Activated T-cell treated with anti-CD3 and anti-CD28 coated beads for 24 hours (primary cell): ENCODE measurements around the gene TAPBPL.
"Not testable (repeated sequence)": the region's sequence is repeated elsewhere in the genome, so short reads cannot be mapped to it uniquely, and the experiment has no call there.

Experiments used
- DNase-seq: peaks from one replicate; pipeline ENCODE4 v3.0.0-alpha.2; 2020; ENCODE audit warnings: low read depth

The TAPBPL gene, protein sequence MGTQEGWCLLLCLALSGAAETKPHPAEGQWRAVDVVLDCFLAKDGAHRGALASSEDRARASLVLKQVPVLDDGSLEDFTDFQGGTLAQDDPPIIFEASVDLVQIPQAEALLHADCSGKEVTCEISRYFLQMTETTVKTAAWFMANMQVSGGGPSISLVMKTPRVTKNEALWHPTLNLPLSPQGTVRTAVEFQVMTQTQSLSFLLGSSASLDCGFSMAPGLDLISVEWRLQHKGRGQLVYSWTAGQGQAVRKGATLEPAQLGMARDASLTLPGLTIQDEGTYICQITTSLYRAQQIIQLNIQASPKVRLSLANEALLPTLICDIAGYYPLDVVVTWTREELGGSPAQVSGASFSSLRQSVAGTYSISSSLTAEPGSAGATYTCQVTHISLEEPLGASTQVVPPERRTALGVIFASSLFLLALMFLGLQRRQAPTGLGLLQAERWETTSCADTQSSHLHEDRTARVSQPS

DNA sequence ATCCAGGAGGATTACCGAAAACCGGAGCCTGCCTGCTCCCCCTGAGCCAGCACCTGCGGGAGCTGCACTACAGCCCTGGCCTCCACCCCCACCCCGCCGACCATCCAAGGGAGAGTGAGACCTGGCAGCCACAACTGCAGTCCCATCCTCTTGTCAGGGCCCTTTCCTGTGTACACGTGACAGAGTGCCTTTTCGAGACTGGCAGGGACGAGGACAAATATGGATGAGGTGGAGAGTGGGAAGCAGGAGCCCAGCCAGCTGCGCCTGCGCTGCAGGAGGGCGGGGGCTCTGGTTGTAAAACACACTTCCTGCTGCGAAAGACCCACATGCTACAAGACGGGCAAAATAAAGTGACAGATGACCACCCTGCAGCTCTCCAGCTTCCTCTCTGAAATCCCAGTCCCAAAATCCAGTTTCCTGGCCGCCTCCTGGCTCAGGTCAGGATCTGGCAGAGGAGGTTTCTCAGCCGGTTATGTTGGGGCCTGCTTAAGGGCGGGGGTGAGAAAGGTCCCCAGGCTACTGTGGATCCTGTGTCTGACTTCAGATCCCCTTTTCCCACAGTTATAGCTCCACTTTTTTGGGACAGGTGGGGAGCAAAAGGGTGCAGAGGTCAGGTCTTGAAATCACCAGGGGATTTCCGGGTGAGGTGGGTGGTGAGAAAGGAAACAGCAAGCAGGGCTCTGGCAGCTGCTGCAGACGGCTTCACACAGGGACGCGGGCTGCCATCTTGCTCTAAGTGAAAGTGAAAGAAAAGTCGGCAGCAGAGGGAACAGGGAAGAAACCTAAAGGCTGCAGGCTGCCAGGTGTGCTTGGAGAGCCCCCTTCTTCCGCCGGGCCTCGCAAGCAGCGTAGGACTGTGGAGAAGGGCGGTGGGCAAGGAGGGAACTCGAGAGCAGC is at the start of gene TAPBPL:
TAPBPL (plus strand) TSS at position 695 of the 897 bp plus-strand sequence. CDS start 207 bp downstream, outside the sequence.
- peak; percentile 75 for DNase-seq

DNA sequence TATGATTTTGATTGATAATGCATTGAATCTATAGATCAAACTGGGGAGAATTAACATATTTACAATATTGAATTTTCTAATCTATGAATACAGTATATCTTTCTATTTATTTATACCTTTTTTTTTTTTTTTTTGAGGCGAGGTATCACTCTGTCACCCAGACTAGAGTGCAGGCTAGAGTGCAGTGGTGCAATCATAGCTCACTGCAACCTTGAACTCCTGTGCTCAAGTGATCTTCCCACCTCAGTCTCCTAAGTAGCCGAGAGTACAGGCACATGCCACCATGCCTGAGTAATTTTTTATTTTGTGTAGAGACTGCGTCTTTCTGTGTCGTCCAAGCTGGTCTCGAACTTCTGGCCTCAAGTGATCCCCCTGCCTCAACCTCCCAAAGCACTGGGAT is 47.5 kb upstream of the TAPBPL start:
- DNase-seq: no peak

DNA sequence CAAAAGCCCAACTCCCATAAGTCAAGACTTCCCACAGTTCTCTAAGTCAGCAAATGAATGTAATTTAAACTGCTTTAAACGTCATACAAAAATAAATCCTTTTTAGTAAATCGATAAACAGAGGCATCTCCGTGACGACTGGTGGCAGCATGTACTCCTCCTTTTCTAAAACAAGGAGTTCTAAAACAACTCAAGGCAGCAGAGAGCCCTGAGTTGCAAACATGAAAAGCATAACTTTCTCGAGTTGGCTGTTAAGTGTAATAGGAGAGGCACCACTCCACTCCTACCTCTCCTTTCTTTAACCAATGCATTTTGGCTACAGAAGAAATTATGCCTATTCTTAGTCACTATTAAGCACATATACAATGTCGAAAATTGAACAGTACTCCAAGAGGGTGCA is 45.9 kb upstream of the TAPBPL start:
- DNase-seq: no peak

DNA sequence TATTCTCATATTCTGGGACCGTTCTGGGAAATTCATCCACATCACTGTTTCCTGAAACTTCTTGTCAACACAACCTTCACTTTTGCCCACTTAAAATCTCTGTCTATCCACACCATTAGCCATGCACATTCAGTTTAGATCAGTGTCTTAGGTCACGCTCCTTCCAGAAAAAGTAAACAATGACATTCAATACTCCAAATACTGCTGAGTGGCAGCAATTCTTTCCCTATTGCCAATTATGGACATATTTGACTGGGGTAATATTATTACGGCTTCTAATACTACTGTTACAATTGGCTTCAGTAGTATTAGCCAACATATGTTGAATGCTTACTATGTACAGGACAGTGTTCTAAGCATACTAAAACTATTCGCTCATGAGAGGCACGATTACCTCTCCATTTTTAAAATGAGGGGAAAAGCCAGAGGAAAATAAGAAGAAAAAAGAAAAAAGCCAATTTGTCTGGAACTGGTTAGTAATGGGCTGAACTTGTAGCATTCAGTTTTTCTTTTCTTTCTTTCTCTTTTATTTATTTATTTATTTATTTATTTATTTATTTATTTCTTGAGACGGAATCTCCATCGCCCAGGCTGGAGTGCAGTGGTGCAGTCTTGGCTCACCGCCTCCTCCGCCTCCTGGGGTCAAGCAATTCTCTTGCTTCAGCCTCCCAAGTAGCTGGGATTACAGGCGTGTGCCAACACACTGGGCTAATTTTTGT is 44.4 kb upstream of the TAPBPL start:
- DNase-seq: no peak

DNA sequence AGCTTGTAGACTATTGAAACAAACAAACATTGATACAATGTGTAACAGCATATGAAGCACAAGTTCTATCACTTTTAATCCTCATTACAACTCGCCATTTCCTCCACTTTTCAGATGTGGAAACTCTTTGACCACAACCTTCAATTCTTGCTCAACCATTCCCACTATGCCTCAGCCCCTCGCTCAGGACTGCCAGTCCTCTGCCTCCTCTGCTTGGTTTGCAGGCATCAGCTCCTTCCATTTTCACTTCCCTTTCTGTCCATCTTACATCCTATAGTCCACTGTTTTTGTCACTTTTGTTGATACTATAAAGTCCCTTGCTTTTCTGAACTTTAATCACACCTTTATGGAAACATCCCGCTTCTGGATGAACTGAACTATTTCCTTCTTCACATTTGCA is 35.2 kb upstream of the TAPBPL start:
- no peak for DNase-seq

DNA sequence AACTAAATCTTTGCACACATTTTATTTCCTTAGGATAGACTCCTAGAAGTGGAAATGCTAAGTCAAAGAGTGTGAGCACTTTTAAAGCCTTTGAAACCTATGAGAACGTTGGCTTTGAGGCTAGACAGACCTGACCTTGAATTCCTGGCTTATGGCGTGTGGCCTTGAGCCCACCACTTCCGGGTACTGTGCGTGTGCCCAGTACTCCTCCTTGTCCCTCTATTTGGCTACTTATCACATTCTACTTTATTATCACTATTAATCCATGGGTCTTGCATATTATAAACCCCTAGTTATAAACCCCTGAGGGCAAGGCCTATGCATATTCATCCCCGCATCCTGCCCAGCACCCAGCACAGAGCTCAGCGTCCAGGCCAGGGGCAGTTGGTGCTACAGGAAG is 33.0 kb upstream of the TAPBPL start:
- DNase-seq: no peak

DNA sequence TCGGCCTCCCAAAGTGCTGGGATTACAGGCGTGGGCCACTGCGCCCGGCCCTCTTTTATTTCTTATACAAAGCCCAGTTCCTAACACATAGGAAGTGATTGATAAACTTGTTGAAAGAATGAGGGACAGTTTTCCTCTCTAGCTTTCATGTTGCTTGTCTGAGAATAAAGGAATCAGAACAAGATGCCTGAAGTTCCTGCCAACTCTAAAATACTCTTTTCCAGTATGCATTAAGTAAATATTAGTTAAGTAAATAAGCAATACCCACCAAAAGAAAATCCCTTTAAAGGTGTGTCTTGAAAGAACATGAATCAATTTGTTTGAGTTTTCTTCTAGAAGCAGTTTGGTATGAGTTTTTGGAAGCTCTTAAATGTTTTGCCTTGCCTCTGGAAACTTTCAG is 31.5 kb upstream of the TAPBPL start:
- no peak for DNase-seq

DNA sequence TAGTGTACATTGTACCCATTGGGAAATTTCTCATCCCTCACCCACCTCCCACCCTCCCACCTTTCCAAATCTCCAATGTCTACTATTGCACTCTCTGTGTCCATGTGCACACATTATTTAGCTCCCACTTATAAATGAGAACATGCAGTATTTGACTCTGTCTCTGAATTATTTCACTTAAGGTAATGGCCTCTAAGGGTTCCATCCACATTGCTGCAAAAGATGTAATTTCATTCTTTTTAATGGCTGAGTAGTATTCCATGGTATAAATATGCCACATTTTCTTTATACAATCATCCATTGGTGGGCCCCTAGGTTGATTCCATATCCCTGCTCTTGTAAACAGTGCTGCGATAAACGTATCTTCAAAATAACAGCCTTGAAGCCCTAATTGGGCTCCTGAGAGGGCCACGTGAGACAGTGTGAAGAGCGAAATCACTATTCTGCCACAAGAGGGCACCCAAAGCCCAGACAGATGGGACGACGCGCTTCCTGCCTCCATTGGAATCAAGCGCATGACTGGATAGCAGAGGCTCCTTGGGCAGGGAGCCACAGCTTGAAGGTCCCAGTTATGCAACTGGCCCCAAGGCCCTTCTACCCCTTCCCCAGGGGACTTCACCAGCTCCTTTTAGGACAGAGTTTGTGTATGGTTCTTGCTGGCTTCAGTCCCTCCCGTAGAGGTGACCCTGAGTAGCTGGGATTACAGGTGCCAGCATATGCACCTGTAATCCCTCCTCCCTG is 28.4 kb upstream of the TAPBPL start:
- DNase-seq: peak; percentile 72

DNA sequence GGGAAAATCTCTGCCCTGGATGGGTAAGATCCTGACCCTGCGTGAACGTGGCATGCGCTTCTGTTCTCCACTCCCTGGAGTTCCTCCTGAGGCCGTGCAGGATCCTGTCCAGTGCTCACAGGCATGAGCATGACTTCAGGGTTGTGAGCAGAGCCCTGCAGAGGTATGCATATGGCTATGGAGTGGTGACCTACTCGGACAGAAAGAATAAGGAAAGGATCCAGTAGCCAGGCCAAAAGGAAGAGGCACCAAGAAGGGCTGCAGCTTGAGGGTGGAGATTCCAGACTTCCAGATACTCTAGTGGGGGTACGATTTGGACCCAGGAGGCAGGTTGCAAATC is 27.9 kb upstream of the TAPBPL start:
- no peak for DNase-seq

DNA sequence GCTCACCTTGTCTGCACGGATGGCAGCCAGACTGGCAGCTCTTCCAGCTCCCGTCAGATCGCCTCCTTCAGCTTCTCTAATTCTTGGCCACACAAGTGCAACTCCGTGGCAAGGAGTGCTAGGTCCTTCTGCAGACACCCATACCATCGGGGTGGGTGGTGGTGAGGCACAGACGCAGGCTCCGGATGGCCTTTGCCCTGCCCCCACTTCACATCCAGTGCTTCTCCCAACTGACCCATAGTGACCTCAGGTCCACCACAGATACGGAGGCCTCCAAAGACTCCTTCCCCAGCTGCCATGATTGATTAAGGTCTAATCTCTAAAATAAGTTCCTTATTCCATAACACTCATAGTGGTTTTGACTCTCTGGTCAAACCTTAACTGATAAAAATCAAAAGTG is 27.0 kb upstream of the TAPBPL start:
- no peak for DNase-seq

DNA sequence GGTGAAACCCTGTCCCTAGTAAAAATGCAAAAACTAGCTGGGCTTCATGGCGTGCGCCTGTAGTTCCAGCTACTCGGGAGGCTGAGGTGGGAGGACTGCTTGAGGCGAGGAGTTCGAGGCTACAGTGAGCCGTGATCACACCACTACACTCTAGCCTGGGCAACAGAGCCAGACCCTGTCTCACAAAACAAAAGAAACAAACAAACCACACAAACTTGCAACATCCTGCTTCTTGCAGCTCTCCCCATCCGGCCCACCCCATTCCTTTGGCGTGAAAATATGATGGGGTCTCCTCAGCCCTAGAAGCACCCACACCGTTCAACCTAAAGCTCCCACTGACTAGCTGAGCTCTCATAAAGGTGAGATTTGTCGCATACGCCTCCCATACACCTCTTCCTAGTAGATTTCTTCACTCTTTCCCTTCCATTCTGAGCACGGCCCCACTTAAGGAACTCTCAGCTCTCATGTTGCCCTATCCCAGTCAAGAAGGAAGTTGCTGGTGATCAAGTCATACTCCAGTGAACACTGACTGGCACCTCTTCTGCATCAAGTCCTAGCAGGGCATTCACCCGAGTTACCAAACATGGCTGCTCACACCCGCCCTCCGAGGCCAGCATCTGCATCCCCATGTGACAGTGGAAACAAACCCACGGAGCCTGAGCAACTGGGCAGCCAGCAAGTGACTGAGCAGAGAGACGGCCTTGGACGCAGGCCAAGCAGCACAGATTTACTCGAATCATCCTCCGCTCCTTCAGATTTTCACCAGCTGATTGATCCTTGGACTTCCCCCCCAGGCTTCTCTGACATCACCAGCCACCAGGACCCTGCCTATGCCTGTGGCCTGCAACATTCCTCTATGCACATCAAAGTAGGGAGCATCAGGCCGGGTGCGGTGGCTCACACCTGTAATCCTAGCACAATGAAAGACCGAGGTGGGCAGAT is 26.0 kb upstream of the TAPBPL start:
- DNase-seq: no peak

DNA sequence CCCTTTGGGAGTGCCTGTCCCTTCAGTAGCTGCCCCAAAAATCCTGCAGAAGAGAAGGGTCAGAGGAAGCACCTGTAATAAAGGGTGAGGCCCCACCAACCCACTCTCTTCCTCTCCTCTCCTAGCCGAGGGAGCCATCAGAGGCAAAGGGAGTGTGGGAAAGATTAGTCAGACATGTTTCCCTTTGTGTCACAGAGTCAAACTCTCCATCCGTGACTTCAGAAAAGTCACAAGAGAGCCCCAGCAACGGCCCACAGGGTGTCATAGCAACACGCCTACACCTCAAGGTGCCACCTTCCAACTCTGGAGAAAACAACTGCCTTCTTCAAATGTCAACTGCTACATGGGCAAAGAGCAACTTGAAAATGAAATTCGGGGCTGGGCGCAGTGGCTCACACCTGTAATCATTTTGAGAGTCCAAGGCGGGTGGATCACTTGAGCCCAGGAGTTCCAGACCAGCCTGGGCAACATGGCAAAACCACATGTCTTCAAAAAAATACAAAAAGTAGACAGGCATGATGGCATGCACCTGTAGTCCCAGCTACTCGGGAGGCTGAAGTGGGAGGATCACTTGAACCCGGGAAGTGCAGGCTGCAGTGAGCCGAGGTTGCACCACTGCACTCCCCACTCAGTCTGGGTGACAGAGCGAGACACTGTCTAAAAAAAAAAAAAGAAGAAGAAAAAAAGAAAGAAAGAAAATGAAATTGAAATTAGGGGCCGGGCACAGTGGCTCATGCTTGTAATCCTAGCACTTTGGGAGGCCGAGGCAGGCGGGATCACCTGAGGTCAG is 24.8 kb upstream of the TAPBPL start:
- DNase-seq: peak; percentile 91

DNA sequence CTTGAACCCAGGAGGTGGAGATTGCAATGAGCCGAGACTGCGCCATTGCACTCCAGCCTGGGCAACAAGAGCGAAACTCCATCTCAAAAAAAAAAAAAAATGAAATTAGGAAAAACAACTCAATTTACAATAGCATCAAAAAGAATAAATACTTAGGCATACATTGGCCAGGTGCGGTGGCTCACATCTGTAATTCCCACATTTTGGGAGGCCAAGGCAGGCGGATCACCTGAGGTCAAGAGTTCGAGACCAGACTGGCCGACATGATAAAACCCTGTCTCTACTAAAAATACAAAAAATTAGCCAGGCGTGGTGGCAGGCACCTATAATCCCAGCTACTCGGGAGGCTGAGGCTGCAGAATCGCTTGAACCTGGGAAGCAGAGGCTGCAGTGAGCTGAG is 24.0 kb upstream of the TAPBPL start:
- DNase-seq: not testable (repeated sequence)

DNA sequence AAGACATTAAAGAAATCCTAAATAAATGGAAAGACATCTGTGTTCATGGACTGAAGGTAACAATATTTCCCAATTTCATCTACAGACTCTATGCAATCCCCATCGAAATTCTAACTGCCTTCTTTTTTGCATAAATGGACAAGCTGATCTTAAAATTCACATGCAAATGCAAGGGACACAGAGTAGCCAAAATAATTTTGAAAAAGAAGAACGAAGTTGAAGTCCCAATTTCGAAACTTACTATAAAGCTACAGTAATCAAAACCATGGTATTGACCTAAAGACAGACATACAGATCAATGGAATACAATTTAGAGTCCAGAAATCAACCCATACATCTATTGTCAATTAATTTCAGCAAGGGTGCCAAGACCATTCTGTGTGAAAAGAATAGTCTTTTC is 23.5 kb upstream of the TAPBPL start:
- DNase-seq: no peak

DNA sequence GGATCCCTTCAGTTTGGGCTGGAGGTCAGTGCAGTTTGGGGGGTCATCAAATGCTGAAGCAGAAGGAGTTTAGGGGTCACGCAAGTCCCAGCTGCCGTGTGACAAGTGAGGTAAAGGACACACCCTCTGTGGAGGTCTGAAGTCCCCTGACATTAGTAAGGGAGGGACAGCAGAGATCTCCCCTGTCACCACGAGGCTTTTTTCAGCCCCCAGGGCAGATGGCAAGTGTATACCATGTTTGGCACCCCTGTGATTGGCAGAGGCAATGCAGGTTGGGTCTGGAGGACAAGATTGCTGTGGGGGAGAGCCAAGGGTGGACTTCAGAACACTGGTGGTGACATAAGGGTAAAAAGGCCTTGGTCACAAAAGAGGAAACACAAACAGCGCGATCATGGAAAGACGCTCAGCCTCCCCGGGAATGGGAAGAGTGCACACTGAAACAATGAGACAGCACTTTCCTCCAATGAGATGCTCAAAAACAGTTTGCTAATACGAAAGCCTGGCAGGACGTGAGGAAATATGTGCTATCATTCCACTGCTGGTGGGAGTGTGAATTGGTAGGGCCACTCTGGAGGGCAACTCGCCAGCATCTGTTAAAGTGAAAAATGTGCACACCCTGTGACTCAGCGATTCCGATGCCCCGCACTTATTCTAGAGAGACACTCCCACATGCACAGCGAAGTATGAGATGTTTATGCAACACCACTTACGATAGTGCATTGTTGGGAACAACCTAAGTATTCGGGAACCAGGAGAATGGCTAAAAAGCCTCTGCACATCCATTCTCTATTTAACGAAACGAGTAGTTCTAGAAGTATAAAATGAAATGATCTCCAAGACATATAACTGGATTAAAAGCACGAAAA is 21.5 kb upstream of the TAPBPL start:
- peak; percentile 60 for DNase-seq

DNA sequence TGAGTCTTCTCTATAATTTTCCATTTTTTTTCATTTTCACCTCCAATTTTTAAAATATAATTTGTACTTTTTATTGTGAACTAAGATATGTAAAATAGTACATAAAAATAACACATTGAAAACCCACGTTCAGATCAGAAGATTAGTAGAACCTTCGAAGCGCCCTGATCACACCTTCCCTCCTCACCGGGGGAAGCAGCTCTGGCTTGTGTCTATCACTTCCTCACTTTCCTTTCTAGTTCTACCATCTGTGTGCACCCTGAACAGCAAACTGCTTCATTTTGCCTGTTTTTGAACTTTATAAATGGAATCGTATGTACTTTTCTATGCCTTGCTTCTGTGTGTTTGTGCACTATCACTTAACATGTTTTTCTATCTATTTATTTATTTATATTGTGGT is 18.9 kb upstream of the TAPBPL start:
- no peak for DNase-seq

DNA sequence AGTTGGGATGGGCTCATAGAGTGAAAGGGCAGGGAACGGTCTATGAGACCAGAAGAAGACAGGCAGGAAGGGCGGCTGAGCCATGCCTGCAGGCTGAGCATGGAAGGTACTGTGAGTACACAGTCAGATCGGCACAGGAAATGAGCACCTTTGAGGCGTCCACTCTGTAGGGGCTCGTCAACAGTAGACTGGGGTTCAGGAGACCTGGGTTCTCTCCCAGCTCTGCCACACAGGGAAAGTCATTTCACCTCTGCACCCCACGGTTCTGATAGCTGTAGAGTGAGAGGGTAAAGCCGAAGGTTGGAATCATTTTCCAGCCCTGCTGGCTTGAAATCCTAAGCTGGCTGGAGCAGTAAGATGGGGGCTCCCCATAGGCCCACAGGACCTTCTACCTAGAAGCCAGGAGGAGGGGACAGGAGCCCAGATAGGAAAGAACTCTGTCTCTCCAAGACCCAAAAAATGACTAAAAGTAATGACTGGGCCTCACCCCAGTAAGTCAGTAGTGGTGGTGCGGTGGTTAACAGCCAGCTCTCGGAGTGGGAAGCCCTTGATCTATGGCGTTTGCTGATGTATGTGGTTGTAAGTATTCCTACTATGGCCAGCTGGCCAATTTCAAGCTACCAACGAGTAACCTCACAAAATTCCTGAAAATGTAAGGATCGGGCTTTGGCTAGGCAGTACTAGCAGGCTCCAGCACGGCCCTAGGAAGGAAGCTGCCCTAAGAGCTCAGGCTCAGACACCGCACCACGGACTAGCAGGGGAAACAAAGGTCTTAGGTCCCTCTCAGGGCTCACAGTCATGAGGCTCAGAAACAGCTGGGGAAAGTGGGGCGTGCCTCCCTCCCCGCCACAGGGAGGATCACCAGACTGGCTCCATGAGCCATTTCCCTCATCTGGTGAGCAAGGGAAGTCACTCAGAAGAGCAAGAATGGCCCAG is 17.4 kb upstream of the TAPBPL start:
- no peak for DNase-seq
